ENCODE results near the gene SLC1A2.

Gene SLC1A2

GRCh38 chr11:35419184-35419829 lies at the start of gene SLC1A2:
TSS of gene SLC1A2 (minus strand) at chr11:35419558. CDS start at chr11:35418966, 592 bp downstream.
- in situ Hi-C loops (cut with MboI; ENCODE audit: low sequenced_read_pairs): no loop called here

- in situ Hi-C loops (cut with MboI; ENCODE audit: low sequenced_read_pairs): no loop called here
These were observed 46.7 kb upstream of the SLC1A2 start for GRCh38 chr11:35466058-35466457.

- in situ Hi-C loops (cut with MboI; ENCODE audit: low sequenced_read_pairs): no loop called here
These were observed 45.0 kb upstream of the SLC1A2 start for GRCh38 chr11:35464308-35464707.

GRCh38 chr11:35463331-35463751 lies 44.0 kb upstream of the SLC1A2 start:
- in situ Hi-C loops (cut with MboI; ENCODE audit: low sequenced_read_pairs): no loop called here

GRCh38 chr11:35461917-35462538 lies 42.7 kb upstream of the SLC1A2 start:
- in situ Hi-C loops (cut with MboI; ENCODE audit: low sequenced_read_pairs): no loop called here

GRCh38 chr11:35459489-35459888 lies 40.1 kb upstream of the SLC1A2 start:
- in situ Hi-C loops (cut with MboI; ENCODE audit: low sequenced_read_pairs): no loop called here

- in situ Hi-C loops (cut with MboI; ENCODE audit: low sequenced_read_pairs): no loop called here
These were observed 39.5 kb upstream of the SLC1A2 start for GRCh38 chr11:35458846-35459245.

GRCh38 chr11:35454362-35454761 lies 35.0 kb upstream of the SLC1A2 start:
- in situ Hi-C loops (cut with MboI; ENCODE audit: low sequenced_read_pairs): no loop called here

GRCh38 chr11:35436581-35437250 lies 17.4 kb upstream of the SLC1A2 start:
- in situ Hi-C loops (cut with MboI; ENCODE audit: low sequenced_read_pairs): no loop called here

GRCh38 chr11:35433588-35433987 lies 14.2 kb upstream of the SLC1A2 start:
- in situ Hi-C loops (cut with MboI; ENCODE audit: low sequenced_read_pairs): no loop called here

GRCh38 chr11:35432464-35432863 lies 13.1 kb upstream of the SLC1A2 start:
- in situ Hi-C loops (cut with MboI; ENCODE audit: low sequenced_read_pairs): no loop called here

GRCh38 chr11:35427071-35427470 lies 7.7 kb upstream of the SLC1A2 start:
- in situ Hi-C loops (cut with MboI; ENCODE audit: low sequenced_read_pairs): no loop called here

GRCh38 chr11:35426351-35426750 lies 7.0 kb upstream of the SLC1A2 start:
- in situ Hi-C loops (cut with MboI; ENCODE audit: low sequenced_read_pairs): no loop called here

- in situ Hi-C loops (cut with MboI; ENCODE audit: low sequenced_read_pairs): no loop called here
These were observed 6.3 kb upstream of the SLC1A2 start for GRCh38 chr11:35425603-35426212.

- in situ Hi-C loops (cut with MboI; ENCODE audit: low sequenced_read_pairs): no loop called here
These were observed 5.0 kb upstream of the SLC1A2 start for GRCh38 chr11:35424157-35424940.

- in situ Hi-C loops (cut with MboI; ENCODE audit: low sequenced_read_pairs): no loop called here
These were observed 1.0 kb upstream of the SLC1A2 start for GRCh38 chr11:35420371-35420770.

- in situ Hi-C loops (cut with MboI; ENCODE audit: low sequenced_read_pairs): no loop called here
These were observed 524 bp upstream of the SLC1A2 start for GRCh38 chr11:35419830-35420333.

GRCh38 chr11:35418282-35419183 lies 825 bp downstream of the SLC1A2 start:
- in situ Hi-C loops (cut with MboI; ENCODE audit: low sequenced_read_pairs): no loop called here

GRCh38 chr11:35415487-35415886 lies 3.9 kb downstream of the SLC1A2 start:
- in situ Hi-C loops (cut with MboI; ENCODE audit: low sequenced_read_pairs): no loop called here

- in situ Hi-C loops (cut with MboI; ENCODE audit: low sequenced_read_pairs): no loop called here
These were observed 4.6 kb downstream of the SLC1A2 start for GRCh38 chr11:35414776-35415175.

All from hTERT RPE-1 (cell line).